GM21619 (cell line): ENCODE results near the gene SRCIN1.
"Not testable (repeated sequence)": the region's sequence is repeated elsewhere in the genome, so short reads cannot be mapped to it uniquely, and the experiment has no call there.

Experiments
- ATAC-seq: cut with Tn5 transposase; IDR thresholded peaks from one replicate; pipeline ENCODE4 v1.9.1; 2021; ENCODE audit not compliant: unreplicated experiment

The SRCIN1 gene

DNA sequence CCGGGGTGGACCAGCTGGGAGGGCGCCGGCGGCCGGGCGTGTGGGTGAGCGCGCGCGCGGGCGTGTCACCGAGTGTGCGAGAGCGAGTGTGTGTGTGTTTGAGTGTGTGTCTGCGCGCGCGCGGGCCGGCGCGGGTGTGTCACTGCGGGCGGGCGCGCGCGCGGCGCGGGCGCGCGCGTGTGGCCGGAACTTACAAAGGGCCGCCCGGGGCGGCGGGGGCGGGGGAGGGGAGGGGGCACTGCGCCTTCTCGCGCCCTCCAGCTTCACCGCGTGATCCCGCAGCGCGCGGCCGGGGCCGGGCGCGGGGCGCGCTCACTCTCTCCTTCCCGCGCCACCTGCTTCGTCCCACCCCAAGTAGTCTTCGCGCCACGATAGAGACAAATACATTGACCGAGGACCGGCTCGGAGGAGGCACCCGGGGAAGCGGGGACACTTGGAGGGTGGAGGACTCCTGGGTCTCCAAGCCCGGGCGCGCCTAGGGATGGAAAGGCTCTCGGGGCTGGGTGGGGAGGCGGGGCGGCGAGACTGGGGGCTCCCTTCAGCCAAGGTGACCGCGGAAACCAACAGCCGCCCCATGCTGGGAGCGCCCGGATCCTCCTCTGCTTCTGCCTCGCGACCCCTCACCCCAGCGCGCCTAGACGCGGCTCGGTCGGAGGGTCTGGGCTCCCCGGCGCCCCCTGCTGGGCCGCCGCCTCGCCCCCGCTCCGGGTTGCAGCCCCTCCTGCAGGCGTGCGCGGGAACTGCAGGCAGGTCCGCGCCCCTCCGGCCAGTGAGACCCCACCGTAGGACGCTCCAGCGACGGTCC lies at the start of gene SRCIN1:
SRCIN1 (minus strand) TSS at position 112 of the 805 bp plus-strand sequence. CDS start 247 bp downstream, outside the sequence.
- no peak for ATAC-seq

DNA sequence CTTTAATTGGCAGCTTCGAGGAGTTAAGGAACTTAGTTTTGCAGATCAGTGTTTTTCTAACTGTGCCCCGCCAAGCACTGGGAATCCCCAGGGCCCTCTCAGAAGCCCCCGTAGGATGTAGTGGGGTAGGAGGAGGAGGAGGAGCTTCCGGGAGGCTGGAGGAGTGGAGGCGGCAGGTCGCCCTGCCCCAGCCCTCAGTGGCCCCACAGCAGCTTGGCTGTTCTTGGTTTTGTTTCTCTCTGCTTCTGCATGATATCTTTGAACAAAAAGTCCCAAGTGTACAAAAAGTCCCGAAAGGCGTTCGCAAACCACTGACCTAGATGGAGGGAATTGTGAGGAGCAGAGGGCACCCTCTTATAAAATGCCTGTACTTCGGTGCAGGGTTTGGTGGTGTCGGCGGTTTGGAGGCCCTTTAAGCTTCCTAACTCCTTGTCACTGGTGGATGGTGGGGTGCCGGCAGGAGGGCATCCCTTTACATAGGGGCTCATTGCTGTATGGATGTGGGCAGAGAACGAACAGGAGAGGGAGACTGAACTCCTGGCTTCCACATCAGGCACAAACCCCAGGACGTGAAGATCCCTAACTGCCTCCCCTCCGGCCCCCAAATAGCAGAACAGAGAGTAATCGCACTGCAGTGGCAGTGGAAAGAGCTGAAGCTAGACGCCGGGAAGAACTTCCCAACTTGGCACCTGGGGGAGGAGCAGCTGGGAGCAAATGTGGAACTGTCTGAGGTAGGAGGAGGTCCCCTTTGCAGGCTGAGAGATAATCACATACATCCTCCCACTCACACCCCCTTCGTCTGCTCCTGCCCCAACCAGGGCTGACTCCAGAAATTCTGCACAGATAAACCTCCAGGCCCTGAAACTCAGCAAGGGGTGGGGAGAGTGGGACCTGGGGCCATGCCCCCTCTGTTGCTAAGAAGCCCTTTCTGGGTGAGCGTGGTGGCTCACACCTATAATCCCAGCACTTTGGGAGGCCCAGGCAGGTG lies 49.0 kb upstream of the SRCIN1 start:
- ATAC-seq = peak; percentile 81

DNA sequence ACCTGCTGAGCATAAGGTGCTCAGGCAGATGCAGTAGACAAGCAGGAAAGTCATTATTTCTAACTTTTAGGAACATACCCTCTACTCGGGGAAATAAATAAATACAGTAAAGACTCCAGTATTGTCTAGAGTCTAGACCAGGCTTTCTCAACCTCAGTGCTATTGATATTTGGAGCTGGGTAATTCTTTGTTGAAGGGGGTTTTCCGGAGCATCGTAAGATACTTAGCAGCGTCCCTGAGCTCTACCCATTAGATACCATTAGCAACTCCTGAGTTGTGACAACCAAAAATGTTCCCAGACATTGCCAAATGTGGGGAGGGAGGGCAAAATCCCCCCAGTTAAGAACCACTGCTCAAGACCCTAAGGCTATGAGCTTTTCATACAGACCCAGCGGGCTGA lies 47.9 kb upstream of the SRCIN1 start:
- no peak for ATAC-seq

DNA sequence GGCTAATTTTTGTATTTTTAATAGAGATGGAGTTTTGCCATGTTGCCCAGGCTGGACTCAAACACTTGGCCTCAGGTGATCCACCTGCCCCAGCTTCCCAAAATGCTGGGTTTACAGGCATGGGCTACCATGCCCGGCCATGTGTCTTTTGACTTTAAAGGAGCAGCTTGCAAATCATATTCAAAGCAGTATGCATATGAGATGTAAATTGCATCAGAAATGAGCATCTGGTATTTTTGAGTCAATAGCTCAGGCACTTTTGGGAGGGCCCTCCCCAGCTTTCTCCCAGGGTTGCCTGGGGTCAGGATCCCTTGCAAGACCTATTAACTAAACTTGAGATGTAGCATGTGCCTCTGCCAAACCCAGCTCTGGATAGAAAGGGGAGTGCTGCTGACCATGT lies 47.5 kb upstream of the SRCIN1 start:
- ATAC-seq = no peak

DNA sequence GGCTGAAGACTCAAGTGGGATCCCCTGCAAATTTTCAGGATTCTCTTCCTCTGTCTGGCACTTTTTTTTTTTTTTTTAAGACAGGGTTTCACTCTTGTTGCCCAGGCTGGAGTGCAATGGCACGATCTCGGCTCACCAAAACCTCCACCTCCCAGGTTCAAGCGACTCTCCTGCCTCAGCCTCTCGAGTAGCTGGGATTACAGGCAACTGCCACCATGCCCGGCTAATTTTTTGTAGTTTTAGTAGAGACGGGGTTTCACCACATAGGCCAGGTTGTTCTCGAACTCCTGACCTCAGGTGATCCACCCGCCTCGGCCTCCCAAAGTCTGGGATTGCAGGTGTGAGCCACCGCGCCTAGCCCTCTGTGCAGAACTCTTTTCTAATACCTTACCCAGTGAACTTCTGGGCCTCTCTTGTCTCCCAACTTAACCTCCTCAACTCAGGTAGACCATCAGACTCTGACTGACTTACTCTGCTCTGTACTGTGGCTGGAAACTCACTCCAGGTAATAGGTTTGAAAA lies 45.0 kb upstream of the SRCIN1 start:
- ATAC-seq = not testable (repeated sequence)

DNA sequence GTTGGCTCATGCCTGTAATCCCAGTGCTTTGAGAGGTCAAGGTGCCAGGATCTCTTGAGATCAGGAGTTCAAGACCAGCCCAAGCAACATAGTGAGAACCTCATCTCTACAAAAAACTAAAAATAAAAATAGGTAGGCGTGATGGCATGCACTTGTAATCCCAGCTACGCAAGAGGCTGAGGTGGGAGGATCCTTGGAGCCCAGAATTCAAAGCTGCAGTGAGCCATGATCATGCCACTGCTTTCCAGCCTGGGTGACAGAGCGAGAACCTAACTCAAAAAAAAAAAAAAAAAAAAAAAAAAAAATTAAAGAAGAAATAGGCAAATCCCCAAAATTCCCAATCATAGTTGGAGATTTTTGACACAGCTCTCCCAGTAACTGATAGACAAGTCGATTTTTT lies 32.2 kb upstream of the SRCIN1 start:
- ATAC-seq = no peak

- ATAC-seq = no peak
These were observed 30.3 kb upstream of the SRCIN1 start for GRCh38 chr17:38636054-38636453.

GRCh38 chr17:38632334-38632733 lies 26.6 kb upstream of the SRCIN1 start:
- ATAC-seq = no peak

- no peak for ATAC-seq
These were observed 22.7 kb upstream of the SRCIN1 start for GRCh38 chr17:38628441-38628840.

DNA sequence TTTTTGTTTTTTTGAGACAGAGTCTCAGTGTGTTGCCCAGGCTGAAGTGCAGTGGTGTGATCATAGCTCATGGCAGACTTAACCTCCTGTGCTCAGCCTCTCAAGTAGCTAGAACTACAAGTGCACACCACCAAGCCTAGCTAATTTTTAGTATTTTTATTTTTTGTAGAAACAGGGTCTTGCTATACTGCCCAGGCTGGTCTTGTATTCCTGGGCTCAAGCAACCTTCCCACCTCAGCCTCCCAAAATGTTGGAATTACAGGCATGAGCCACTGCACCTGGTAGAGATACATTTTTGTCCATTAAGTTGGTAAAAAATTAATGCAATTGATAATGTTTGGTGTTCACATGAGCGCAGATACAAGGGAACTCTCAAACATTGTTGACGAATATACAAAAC lies 22.2 kb upstream of the SRCIN1 start:
- ATAC-seq = no peak

GRCh38 chr17:38626606-38627226 lies 21.0 kb upstream of the SRCIN1 start:
- not testable (repeated sequence) for ATAC-seq

DNA sequence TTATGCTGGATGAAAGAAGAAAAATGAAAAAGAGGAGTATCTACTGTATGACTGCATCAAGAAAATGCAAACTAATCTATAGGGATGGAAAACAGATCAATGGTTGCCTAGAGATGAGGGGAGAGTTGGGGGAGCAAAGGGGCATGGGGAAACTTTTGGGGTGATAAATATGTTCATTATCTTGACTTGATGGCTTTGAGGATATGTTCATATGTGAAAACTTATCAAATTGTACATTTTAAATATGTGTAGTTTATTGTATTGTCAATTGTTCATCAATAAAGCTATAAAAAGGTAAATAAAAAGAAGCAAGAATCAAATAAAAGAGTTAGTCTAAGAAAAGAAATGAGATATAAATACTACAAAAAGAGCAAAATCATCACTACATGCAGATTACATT lies 19.7 kb upstream of the SRCIN1 start:
- ATAC-seq = no peak

DNA sequence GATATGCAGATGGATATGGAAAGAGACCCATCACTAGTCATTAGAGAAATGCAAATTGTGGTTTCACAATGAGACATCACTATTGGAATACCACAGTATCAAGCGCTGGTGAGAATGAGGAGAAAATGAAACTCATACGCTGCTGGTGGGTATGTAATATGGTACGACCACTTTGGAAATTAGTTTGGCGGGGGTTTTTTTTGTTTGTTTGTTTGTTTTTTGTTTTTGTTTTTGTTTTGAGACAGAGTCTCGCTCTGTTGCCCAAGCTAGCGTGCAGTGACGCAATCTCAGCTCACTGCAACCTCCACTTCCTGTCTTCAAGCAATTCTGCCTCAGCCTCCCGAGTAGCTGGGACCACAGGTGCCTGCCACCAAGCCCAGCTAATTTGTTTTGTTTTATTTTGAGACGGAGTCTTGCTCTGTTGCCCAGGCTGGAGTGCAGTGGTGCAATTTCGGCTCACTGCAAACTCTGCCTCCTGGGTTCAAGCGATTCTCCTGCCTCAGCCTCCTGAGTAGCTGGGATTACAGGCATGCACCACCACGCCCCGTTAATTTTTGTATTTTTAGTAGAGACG lies 19.1 kb upstream of the SRCIN1 start:
- peak; percentile 89 for ATAC-seq

- ATAC-seq = no peak
These were observed 15.8 kb upstream of the SRCIN1 start for GRCh38 chr17:38621538-38621937.

DNA sequence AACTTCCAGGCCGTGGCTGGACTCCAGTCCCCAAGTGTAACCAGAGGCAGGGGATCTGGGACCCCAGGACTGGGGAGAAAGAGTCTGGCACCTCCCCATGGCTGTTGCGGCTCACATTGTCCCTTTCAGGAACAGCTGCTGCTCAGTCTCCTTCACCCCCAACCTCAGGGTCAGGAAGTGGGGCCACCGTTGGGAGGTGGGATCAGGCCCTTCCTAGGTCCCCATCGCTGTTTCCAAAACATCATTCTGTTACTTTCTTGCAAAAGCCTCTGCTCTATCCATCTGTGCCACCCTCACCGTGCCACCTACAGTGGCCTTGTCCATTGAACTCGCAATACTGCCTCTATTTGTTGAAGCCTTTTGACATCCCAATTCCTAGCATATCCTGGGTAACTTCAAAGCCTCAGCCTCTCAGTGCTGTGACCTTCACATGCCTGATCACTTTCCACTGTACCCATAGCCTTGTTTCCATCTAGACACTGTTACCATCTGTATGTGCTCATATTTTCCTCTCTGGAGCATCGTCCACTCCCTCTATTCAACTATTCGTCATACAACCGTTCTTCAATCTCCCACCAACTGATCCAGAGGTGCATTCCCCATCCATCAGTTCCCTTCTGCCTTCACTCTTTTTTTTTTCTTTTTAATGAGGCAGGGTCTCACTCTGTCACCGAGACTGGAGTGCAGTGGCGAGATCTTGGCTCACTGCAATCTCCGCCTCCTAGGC lies 15.0 kb upstream of the SRCIN1 start:
- ATAC-seq = no peak

DNA sequence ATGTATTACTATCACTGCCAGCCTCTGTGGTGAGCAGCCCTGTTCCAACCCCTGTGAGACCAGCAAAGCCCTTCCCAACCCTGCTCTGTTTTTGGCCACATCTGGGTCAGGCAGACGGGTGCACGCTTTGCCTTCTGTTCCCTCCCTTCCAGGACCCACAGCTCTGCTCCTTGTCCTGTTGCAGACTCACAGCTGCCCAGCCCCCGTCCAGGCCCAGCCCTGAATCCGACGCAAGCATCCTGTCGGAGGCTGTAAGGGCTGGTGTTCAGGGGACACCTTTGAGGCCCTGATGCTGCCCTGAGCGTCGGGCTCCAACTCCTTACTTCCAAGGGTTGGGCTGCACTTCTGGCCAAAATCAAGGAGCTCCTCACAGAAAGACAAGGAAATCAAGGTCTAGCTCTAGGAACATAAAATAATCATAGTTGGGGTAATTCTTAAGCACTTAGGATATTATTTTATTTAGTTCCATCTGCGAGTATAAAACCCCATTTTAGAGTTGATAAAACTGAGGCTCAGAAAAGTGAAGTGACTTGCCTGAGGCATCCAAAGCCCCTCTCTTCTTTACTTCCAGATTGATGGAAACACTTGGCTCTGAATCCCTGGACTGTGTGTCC lies 14.3 kb upstream of the SRCIN1 start:
- ATAC-seq = no peak

GRCh38 chr17:38619451-38619795 lies 13.7 kb upstream of the SRCIN1 start:
- no peak for ATAC-seq

- ATAC-seq = no peak
These were observed 12.4 kb upstream of the SRCIN1 start for GRCh38 chr17:38617967-38618760.
